Upper lobe of left lung (tissue), 6 donors: ENCODE results near the gene CDC37L1. TPM values are rescaled to one million over a fixed set of nuclear protein-coding genes. Genes with fewer than 3 reads are reported as not detected.
A peak's percentile ranks its signal among the peaks of the same experiment; 100 is the strongest.

Experiments used
- ATAC-seq, 2 donors: fragments of 200-7000 bp; cut with Tn5 transposase; one replicate each; pipeline ENCODE4 v1.9.1; 2022; ENCODE audit warnings: mild to moderate bottlenecking in 2 of 2, moderate library complexity in 2 of 2; ENCODE audit not compliant: low FRiP score in 2 of 2
- DNase-seq, 2 donors: peaks; one replicate each; pipeline ENCODE4 v3.0.0-alpha.2; 2019 to 2020
- H3K27ac ChIP-seq, 4 donors: fragments of 200-600 bp; sonication (generic); one replicate each; pipeline ENCODE4 v1.5.1; 2016 to 2019
- H3K27me3 ChIP-seq, 4 donors: fragments of 200-600 bp; sonication (generic); one replicate each; pipeline ENCODE4 v1.5.1; 2017 to 2019
- H3K36me3 ChIP-seq, 4 donors: fragments of 200-600 bp; sonication (generic); one replicate each; pipeline ENCODE4 v1.5.1; 2016 to 2019
- H3K4me1 ChIP-seq, 4 donors: fragments of 200-600 bp; sonication (generic); one replicate each; pipeline ENCODE4 v1.5.1; 2018 to 2019
- H3K4me3 ChIP-seq, 4 donors: fragments of 200-600 bp; sonication (generic); one replicate each; pipeline ENCODE4 v1.5.1; 2017 to 2019; ENCODE audit warnings: mild to moderate bottlenecking in 2 of 4, moderate library complexity in 1 of 4
- H3K9me3 ChIP-seq, 4 donors: fragments of 200-600 bp; sonication (generic); one replicate each; pipeline ENCODE4 v1.5.1; 2018 to 2019
- CTCF ChIP-seq, 6 experiments: fragments of 450-650 bp in 4 of 6; fragments of 200-600 bp in 2 of 6; sonication (generic) in 2 of 6; IDR thresholded peaks; one replicate each; pipeline ENCODE4 v1.5.1; 2016 to 2019; ENCODE audit warnings: antibody characterized with exemption in 6 of 6
- EP300 ChIP-seq, 4 donors: sonication (generic); formaldehyde crosslinking; IDR thresholded peaks; one replicate each; pipeline ENCODE4 v1.5.1; 2017; ENCODE audit warnings: antibody characterized with exemption in 4 of 4, control low read depth in 2 of 4
- POLR2A ChIP-seq, 4 donors: fragments of 450-650 bp; IDR thresholded peaks; one replicate each; pipeline ENCODE4 v1.5.1; 2016 to 2017; ENCODE audit warnings: antibody characterized with exemption in 4 of 4, mild to moderate bottlenecking in 2 of 4
- POLR2AphosphoS5 ChIP-seq, 2 donors: sonication (generic); formaldehyde crosslinking; IDR thresholded peaks; one replicate each; pipeline ENCODE4 v1.5.1; 2017; ENCODE audit warnings: antibody characterized with exemption in 2 of 2
- WGBS, 2 donors: methylation state at CpG; one replicate each; pipeline ENCODE4 v1.1.5; 2017 to 2018; 5-methylcytosine and 5-hydroxymethylcytosine counted together
- total RNA-seq, 6 donors: library from RNA; depleted of rRNA in 4 of 6; stranded (reverse); fragments of >200 nt in 4 of 6; gene quantifications; one replicate each; pipeline versions ENCODE4 v1.1.0 to v1.2.1, GENCODE V29; 2016 to 2021
- donor health status: DM: no; HTN: no; CAD: no; lungs with moderate emphysema.
- donor health status: DM: no; HTN: yes; CAD: no; lungs with severe emphysema.

CDC37L1 gene
- total RNA-seq, 6 donors from 2014 or later: 8.1 to 38.8 (median 18.2) TPM

GRCh38 chr9:4740638-4741364, 61.4 kb downstream of the CDC37L1 start, which contains the start of gene AK3:
Gene AK3, minus strand, starts transcription at chr9:4741202. Its CDS starts 115 bp downstream, at chr9:4741087.
- WGBS, 2 donors: 1% methylated on average over 15 to 25 of the region's 84 CpGs
- ATAC-seq: peak; percentile 95 to 98
- H3K4me1 ChIP-seq: peaks cover 10 to 29% (median 21%) of the 10 kb centered on the region in 4 donors
- H3K27me3 ChIP-seq: no peaks in the 10 kb centered on the region
- peak; percentile 92 to 96 for DNase-seq
- peak within 1 kb of the TSS; percentile 87 to 97 (median 92) for H3K4me3 ChIP-seq
- TF ChIP-seq POLR2AphosphoS5 (IDR thresholded peaks at IDR 0.05) (peak; percentile 83 to 89), EP300 (IDR thresholded peaks at IDR 0.05) (no peak), POLR2A (IDR thresholded peaks at IDR 0.05) (peak in 3 of 4 donors; percentile 81 to 93 (median 90)), CTCF (IDR thresholded peaks at IDR 0.05) (peak in 5 of 6 experiments; percentile 14 to 34 (median 19))
- H3K9me3 ChIP-seq: no peaks in the 10 kb centered on the region
- peak within 1 kb of the TSS; percentile 84 to 98 (median 96) for H3K27ac ChIP-seq
- no peaks in the 10 kb centered on the region for H3K36me3 ChIP-seq

GRCh38 chr9:4741365-4742089, 62.2 kb downstream of the CDC37L1 start:
- no peaks in the 10 kb centered on the region for H3K9me3 ChIP-seq
- DNase-seq: peak in 1 of 2 donors; percentile 43
- peak overlapping the region; percentile 87 to 97 (median 92) for H3K4me3 ChIP-seq
- TF ChIP-seq EP300 (IDR thresholded peaks at IDR 0.05) (no peak), CTCF (IDR thresholded peaks at IDR 0.05) (no peak), POLR2A (IDR thresholded peaks at IDR 0.05) (no peak), POLR2AphosphoS5 (IDR thresholded peaks at IDR 0.05) (no peak)
- peak; percentile 62 to 63 for ATAC-seq
- no peaks in the 10 kb centered on the region for H3K27me3 ChIP-seq
- peak overlapping the region; percentile 84 to 98 (median 96) for H3K27ac ChIP-seq
- 2 to 3% methylated on average over 39 to 44 of the region's 54 CpGs for WGBS, 2 donors
- H3K4me1 ChIP-seq: peaks cover 10 to 29% (median 21%) of the 10 kb centered on the region in 4 donors
- no peaks in the 10 kb centered on the region for H3K36me3 ChIP-seq

- Histone ChIP-seq H3K4me3 (peak overlapping the region in 2 of 4 donors; percentile 88 to 95), H3K27ac (peak overlapping the region; percentile 84 to 98 (median 96)), H3K4me1 (peaks cover 10 to 29% (median 21%) of the 10 kb centered on the region in 4 donors), H3K36me3 (no peaks in the 10 kb centered on the region), H3K27me3 (no peaks in the 10 kb centered on the region), H3K9me3 (no peaks in the 10 kb centered on the region)
- TF ChIP-seq EP300 (IDR thresholded peaks at IDR 0.05) (no peak), POLR2AphosphoS5 (IDR thresholded peaks at IDR 0.05) (no peak), CTCF (IDR thresholded peaks at IDR 0.05) (no peak), POLR2A (IDR thresholded peaks at IDR 0.05) (no peak)
- ATAC-seq (no peak), DNase-seq (no peak)
- 42 to 64% methylated on average over 3 of the region's 3 CpGs for WGBS, 2 donors
Measured at GRCh38 chr9:4742246-4742645, 62.9 kb downstream of the CDC37L1 start.

GRCh38 chr9:4743131-4743875, 63.9 kb downstream of the CDC37L1 start:
- WGBS, 2 donors: 72 to 82% methylated on average over 5 of the region's 5 CpGs
- Histone ChIP-seq H3K36me3 (no peaks in the 10 kb centered on the region), H3K9me3 (no peaks in the 10 kb centered on the region), H3K4me1 (peaks cover 10 to 24% (median 18%) of the 10 kb centered on the region in 4 donors), H3K27ac (no peak overlapping the region), H3K4me3 (no peak overlapping the region), H3K27me3 (no peaks in the 10 kb centered on the region)
- DNase-seq (no peak), ATAC-seq (no peak)
- TF ChIP-seq CTCF (IDR thresholded peaks at IDR 0.05) (no peak), POLR2AphosphoS5 (IDR thresholded peaks at IDR 0.05) (no peak), EP300 (IDR thresholded peaks at IDR 0.05) (no peak), POLR2A (IDR thresholded peaks at IDR 0.05) (no peak)
